GM23338 (cell line): ENCODE measurements around the gene GLT6D1. TPM values are rescaled to one million over a fixed set of nuclear protein-coding genes. Genes with fewer than 3 reads are reported as not detected.

Source experiments
- ATAC-seq: fragments of 200-7000 bp; cut with Tn5 transposase; 3 replicates; pipeline ENCODE4 v1.9.1; 2020
- DNase-seq: peaks from one replicate; pipeline ENCODE4 v3.0.0-alpha.2; 2015; ENCODE audit warnings: low spot score
- H2AFZ ChIP-seq: fragments of 200-600 bp; sonication (generic); 2 replicates; pipeline ENCODE4 v1.8.0; 2016; ENCODE audit warnings: antibody characterized with exemption, mild to moderate bottlenecking, moderate library complexity
- H3F3A ChIP-seq: fragments of 200-600 bp; sonication (generic); replicated peaks from 2 replicates; pipeline ENCODE4 v1.8.0; 2017; ENCODE audit warnings: antibody characterized with exemption, mixed run types, low read depth
- H3K27ac ChIP-seq: fragments of 200-600 bp; sonication (generic); 2 replicates; pipeline ENCODE4 v1.6.1; 2016; ENCODE audit warnings: low read depth
- H3K27me3 ChIP-seq: fragments of 200-600 bp; sonication (generic); 2 replicates; pipeline ENCODE4 v1.8.0; 2016; ENCODE audit warnings: mild to moderate bottlenecking, mixed run types, moderate library complexity; ENCODE audit not compliant: insufficient read depth
- H3K36me3 ChIP-seq: fragments of 200-600 bp; sonication (generic); 2 replicates; pipeline ENCODE4 v1.8.0; 2016; ENCODE audit warnings: mild to moderate bottlenecking; ENCODE audit not compliant: insufficient read depth
- H3K4me1 ChIP-seq: fragments of 200-600 bp; sonication (generic); 2 replicates; pipeline ENCODE4 v1.8.0; 2016; ENCODE audit warnings: mild to moderate bottlenecking, moderate library complexity; ENCODE audit not compliant: insufficient read depth
- H3K4me2 ChIP-seq: fragments of 200-600 bp; sonication (generic); 2 replicates; pipeline ENCODE4 v1.7.1; 2017; ENCODE audit warnings: mixed run types
- H3K4me3 ChIP-seq: fragments of 200-600 bp; sonication (generic); 2 replicates; pipeline ENCODE4 v1.6.1; 2016; ENCODE audit warnings: mixed run types
- H3K79me2 ChIP-seq: fragments of 200-600 bp; sonication (generic); replicated peaks from 2 replicates; pipeline ENCODE4 v1.8.0; 2017; ENCODE audit warnings: mild to moderate bottlenecking; ENCODE audit not compliant: insufficient read depth
- H3K9me2 ChIP-seq: fragments of 200-600 bp; sonication (generic); 2 replicates; pipeline ENCODE4 v1.8.0; 2017; ENCODE audit not compliant: insufficient read depth
- H4K20me1 ChIP-seq: fragments of 200-600 bp; sonication (generic); replicated peaks from 2 replicates; pipeline ENCODE4 v1.8.0; 2017; ENCODE audit warnings: mild to moderate bottlenecking; ENCODE audit not compliant: insufficient read depth
- H3K27ac Mint-ChIP-seq: 2 replicates; pipeline ENCODE4 v1.8.0; 2020; ENCODE audit warnings: inconsistent platforms, mild to moderate bottlenecking, moderate library complexity, mixed read lengths
- H3K27me3 Mint-ChIP-seq: 3 replicates; pipeline ENCODE4 v1.8.0; 2022; ENCODE audit warnings: low read depth, mild to moderate bottlenecking, moderate library complexity, mixed read lengths, inconsistent platforms; ENCODE audit not compliant: insufficient read depth, poor library complexity
- H3K36me3 Mint-ChIP-seq: 3 replicates; pipeline ENCODE4 v1.8.0; 2021; ENCODE audit warnings: low read depth, mild to moderate bottlenecking, inconsistent platforms, moderate library complexity, mixed read lengths
- H3K4me1 Mint-ChIP-seq: 3 replicates; pipeline ENCODE4 v1.8.0; 2020; ENCODE audit warnings: mild to moderate bottlenecking, inconsistent platforms, mixed read lengths
- H3K4me3 Mint-ChIP-seq: 3 replicates; pipeline ENCODE4 v1.8.0; 2021; ENCODE audit warnings: moderate library complexity, mild to moderate bottlenecking, inconsistent platforms, mixed read lengths
- H3K9me3 Mint-ChIP-seq: 3 replicates; pipeline ENCODE4 v1.8.0; 2020; ENCODE audit warnings: moderate library complexity, mild to moderate bottlenecking, inconsistent platforms, mixed read lengths
- EZH2 ChIP-seq: fragments of 200-600 bp; sonication (generic); IDR thresholded peaks from one replicate; pipeline ENCODE4 v1.8.0; 2017; ENCODE audit warnings: antibody characterized with exemption, mild to moderate bottlenecking, low read depth; ENCODE audit not compliant: unreplicated experiment
- EZH2phosphoT487 ChIP-seq: fragments of 200-600 bp; sonication (generic); IDR thresholded peaks from one replicate; pipeline ENCODE4 v1.8.1; 2018; ENCODE audit warnings: antibody characterized with exemption; ENCODE audit not compliant: unreplicated experiment
- JUNB ChIP-seq: IDR thresholded peaks from one replicate; pipeline ENCODE4 v1.6.1; 2016; ENCODE audit warnings: antibody characterized with exemption; ENCODE audit not compliant: unreplicated experiment
- NANOG ChIP-seq: IDR thresholded peaks from 2 replicates; pipeline ENCODE4 v1.6.1; 2016; ENCODE audit warnings: antibody characterized with exemption, borderline replicate concordance
- STAT1 ChIP-seq: IDR thresholded peaks from one replicate; pipeline ENCODE4 v1.6.1; 2016; ENCODE audit warnings: antibody characterized with exemption; ENCODE audit not compliant: unreplicated experiment
- ZNF114 ChIP-seq: fragments of 250-450 bp; sonication (Bioruptor Pico); IDR thresholded peaks from 2 replicates; pipeline ENCODE4 v1.5.0; 2020; ENCODE audit warnings: mild to moderate bottlenecking, moderate library complexity
- ZNF331 ChIP-seq: fragments of 250-450 bp; sonication (Bioruptor Pico); IDR thresholded peaks from 2 replicates; pipeline ENCODE4 v1.5.0; 2020; ENCODE audit warnings: low read depth, mild to moderate bottlenecking, moderate library complexity
- ZNF462 ChIP-seq: fragments of 250-450 bp; sonication (Bioruptor Pico); IDR thresholded peaks from 2 replicates; pipeline ENCODE4 v1.5.0; 2020; ENCODE audit warnings: mild to moderate bottlenecking, moderate library complexity
- polyA plus RNA-seq: library from polyadenylated mRNA; unstranded; fragments of >200 nt; fragmentation: Nextera tagmentation; extraction: Ambion mirVana; gene quantifications from 2 replicates; pipeline ENCODE4 v1.2.1, GENCODE V29; 2016
- total RNA-seq: library from RNA; depleted of rRNA; stranded (reverse); fragments of >200 nt; shearing (Covaris generic); gene quantifications from 2 replicates; pipeline ENCODE4 v1.2.3, GENCODE V29; 2014
- TF ChIP-seq, protein P1 (sequence below), 2 experiments: fragments of 200-600 bp in 1 of 2; sonication (generic) in 1 of 2; conservative IDR thresholded peaks; 2 replicates each; pipeline versions ENCODE4 v1.5.1 to v1.6.1; 2016 to 2017; ENCODE audit warnings: antibody characterized with exemption in 2 of 2, low read depth in 2 of 2, mild to moderate bottlenecking in 2 of 2, moderate library complexity in 1 of 2

Gene GLT6D1
- total and polyA plus RNA-seq, 2 experiments from 2014 or later: not detected

GRCh38 chr9:135611875-135612209, 27.5 kb downstream of the GLT6D1 start:
- Mint-ChIP-seq H3K27ac (no peak overlapping the region; the same call in 1 of the 2 replicates), H3K4me3 (no peak overlapping the region), H3K27me3 (peaks cover 4% of the 10 kb centered on the region), H3K9me3 (peaks cover 27% of the 10 kb centered on the region), H3K36me3 (peaks cover 17% of the 10 kb centered on the region), H3K4me1 (no peaks in the 10 kb centered on the region)
- Histone ChIP-seq H3K4me1 (no peaks in the 10 kb centered on the region), H3K27me3 (no peaks in the 10 kb centered on the region), H4K20me1 (no peaks in the 10 kb centered on the region), H3K79me2 (no peaks in the 10 kb centered on the region), H3F3A (no peaks in the 10 kb centered on the region), H3K27ac (no peak overlapping the region), H3K4me3 (no peak overlapping the region), H2AFZ (no peak overlapping the region), H3K4me2 (no peak overlapping the region), H3K36me3 (no peaks in the 10 kb centered on the region), H3K9me2 (no peaks in the 10 kb centered on the region)
- ATAC-seq: no peak
- TF ChIP-seq STAT1: no peak
- TF ChIP-seq JUNB: no peak
- no peak for TF ChIP-seq ZNF462 (CRISPR knock-in tag)
- no peak for TF ChIP-seq ZNF331 (CRISPR knock-in tag)
- no peak for TF ChIP-seq EZH2
- no peak for TF ChIP-seq ZNF114 (CRISPR knock-in tag)
- no peak for TF ChIP-seq NANOG
- TF ChIP-seq, protein P1, sequence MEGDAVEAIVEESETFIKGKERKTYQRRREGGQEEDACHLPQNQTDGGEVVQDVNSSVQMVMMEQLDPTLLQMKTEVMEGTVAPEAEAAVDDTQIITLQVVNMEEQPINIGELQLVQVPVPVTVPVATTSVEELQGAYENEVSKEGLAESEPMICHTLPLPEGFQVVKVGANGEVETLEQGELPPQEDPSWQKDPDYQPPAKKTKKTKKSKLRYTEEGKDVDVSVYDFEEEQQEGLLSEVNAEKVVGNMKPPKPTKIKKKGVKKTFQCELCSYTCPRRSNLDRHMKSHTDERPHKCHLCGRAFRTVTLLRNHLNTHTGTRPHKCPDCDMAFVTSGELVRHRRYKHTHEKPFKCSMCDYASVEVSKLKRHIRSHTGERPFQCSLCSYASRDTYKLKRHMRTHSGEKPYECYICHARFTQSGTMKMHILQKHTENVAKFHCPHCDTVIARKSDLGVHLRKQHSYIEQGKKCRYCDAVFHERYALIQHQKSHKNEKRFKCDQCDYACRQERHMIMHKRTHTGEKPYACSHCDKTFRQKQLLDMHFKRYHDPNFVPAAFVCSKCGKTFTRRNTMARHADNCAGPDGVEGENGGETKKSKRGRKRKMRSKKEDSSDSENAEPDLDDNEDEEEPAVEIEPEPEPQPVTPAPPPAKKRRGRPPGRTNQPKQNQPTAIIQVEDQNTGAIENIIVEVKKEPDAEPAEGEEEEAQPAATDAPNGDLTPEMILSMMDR (conservative IDR thresholded peaks at IDR 0.05; ENCODE audit: low read depth in 2 of 2): no peak
- no peak for TF ChIP-seq EZH2phosphoT487
- DNase-seq: no peak
